Endodermal cell (in vitro differentiated cells): Measurements from ENCODE around the gene RPS6KA2. TPM values are rescaled to one million over a fixed set of nuclear protein-coding genes. Genes with fewer than 3 reads are reported as not detected.

Source experiments
- DNase-seq: peaks from one replicate; pipeline ENCODE4 v3.0.0-alpha.2; 2017
- H3K27ac ChIP-seq: 2 replicates; pipeline ENCODE4 v1.5.1; 2013; ENCODE audit warnings: mild to moderate bottlenecking, low read depth, low read length, moderate library complexity
- H3K27me3 ChIP-seq: 2 replicates; pipeline ENCODE4 v1.6.1; 2013; ENCODE audit warnings: mild to moderate bottlenecking, low read length, moderate library complexity; ENCODE audit not compliant: insufficient read depth, control insufficient read depth, poor library complexity, severe bottlenecking
- H3K36me3 ChIP-seq: 2 replicates; pipeline ENCODE4 v1.7.0; 2013; ENCODE audit warnings: mild to moderate bottlenecking, low read length, moderate library complexity; ENCODE audit not compliant: control insufficient read depth, insufficient read depth
- H3K4me1 ChIP-seq: one replicate; pipeline ENCODE4 v1.7.0; 2013; ENCODE audit warnings: low read length; ENCODE audit not compliant: control insufficient read depth, insufficient read depth
- H3K4me3 ChIP-seq: 2 replicates; pipeline ENCODE4 v1.5.1; 2013; ENCODE audit warnings: mild to moderate bottlenecking, low read length, moderate library complexity
- H3K9ac ChIP-seq: 2 replicates; pipeline ENCODE4 v1.6.1; 2013; ENCODE audit warnings: mild to moderate bottlenecking, low read length, moderate library complexity; ENCODE audit not compliant: poor library complexity, severe bottlenecking; ENCODE audit errors: extremely low read depth
- H3K9me3 ChIP-seq: 2 replicates; pipeline ENCODE4 v1.6.1; 2013; ENCODE audit warnings: mild to moderate bottlenecking, low read length, moderate library complexity; ENCODE audit not compliant: control insufficient read depth
- H3K27ac Mint-ChIP-seq: 2 replicates; pipeline ENCODE4 v1.8.0; 2020; ENCODE audit warnings: mixed read lengths
- H3K27me3 Mint-ChIP-seq: 2 replicates; pipeline ENCODE4 v1.8.0; 2021; ENCODE audit warnings: mild to moderate bottlenecking, mixed read lengths; ENCODE audit not compliant: insufficient read depth
- H3K36me3 Mint-ChIP-seq: 2 replicates; pipeline ENCODE4 v1.8.0; 2020; ENCODE audit warnings: low read depth, mixed read lengths
- H3K4me1 Mint-ChIP-seq: 2 replicates; pipeline ENCODE4 v1.8.0; 2020; ENCODE audit warnings: mixed read lengths
- H3K4me3 Mint-ChIP-seq: 2 replicates; pipeline ENCODE4 v1.8.0; 2020; ENCODE audit warnings: mild to moderate bottlenecking, moderate library complexity, mixed read lengths
- H3K9me3 Mint-ChIP-seq: 2 replicates; pipeline ENCODE4 v1.8.0; 2020; ENCODE audit warnings: mild to moderate bottlenecking, mixed read lengths
- CTCF ChIP-seq: fragments of 200-600 bp; sonication (generic); conservative IDR thresholded peaks from 2 replicates; pipeline ENCODE4 v1.5.0; 2021; ENCODE audit warnings: antibody characterized with exemption, mild to moderate bottlenecking
- WGBS, 2 experiments: methylation state at CpG; one replicate each; pipeline versions ENCODE4 v1.1.5 to v1.1.7; 2013; ENCODE audit warnings: missing lambda C conversion rate in 2 of 2, mixed read lengths in 1 of 2; ENCODE audit not compliant: insufficient coverage in 1 of 2, insufficient read length in 1 of 2; 5-methylcytosine and 5-hydroxymethylcytosine counted together
- total RNA-seq, 2 donors: library from RNA; stranded (reverse); fragmentation: NEBNext Ultra II Directional in 1 of 2; extraction: Animal tissue kit (Norgen Biotek cat#: 25700) in 1 of 2; gene quantifications; 2 replicates in 1 of 2; 3 replicates in 1 of 2; pipeline ENCODE4 v1.2.1, GENCODE V29; 2021

RPS6KA2 gene
- total RNA-seq, 2 donors from 2014 or later: 17.9 to 23.9 TPM

GRCh38 chr6:166655251-166655650 is 28.2 kb upstream of the RPS6KA2 start:
- WGBS, 2 experiments: 94 to 100% methylated on average over 5 to 6 of the region's 6 CpGs
- H3K9me3 Mint-ChIP-seq: no peaks in the 10 kb centered on the region
- Histone ChIP-seq H3K9ac (no peak overlapping the region), H3K27ac (no peak overlapping the region), H3K4me3 (no peak overlapping the region), H3K9me3 (no peaks in the 10 kb centered on the region), H3K36me3 (no peaks in the 10 kb centered on the region), H3K4me1 (peaks cover 7% of the 10 kb centered on the region), H3K27me3 (peaks cover 42% of the 10 kb centered on the region)
- no peak for TF ChIP-seq CTCF
- no peaks in the 10 kb centered on the region for H3K27me3 Mint-ChIP-seq
- no peak overlapping the region for H3K4me3 Mint-ChIP-seq
- peaks cover 5% of the 10 kb centered on the region for H3K4me1 Mint-ChIP-seq
- no peaks in the 10 kb centered on the region for H3K36me3 Mint-ChIP-seq
- DNase-seq: no peak
- no peak overlapping the region for H3K27ac Mint-ChIP-seq

GRCh38 chr6:166654573-166654972 is 27.5 kb upstream of the RPS6KA2 start:
- H3K9me3 ChIP-seq: no peaks in the 10 kb centered on the region
- H3K27me3 Mint-ChIP-seq: no peaks in the 10 kb centered on the region
- WGBS, 2 experiments: 86 to 100% methylated on average over 2 to 7 of the region's 7 CpGs
- H3K27me3 ChIP-seq: peaks cover 42% of the 10 kb centered on the region
- peaks cover 7% of the 10 kb centered on the region for H3K4me1 ChIP-seq
- H3K36me3 Mint-ChIP-seq: no peaks in the 10 kb centered on the region
- no peaks in the 10 kb centered on the region for H3K36me3 ChIP-seq
- H3K4me3 Mint-ChIP-seq: no peak overlapping the region
- DNase-seq: no peak
- peaks cover 5% of the 10 kb centered on the region for H3K4me1 Mint-ChIP-seq
- H3K9ac ChIP-seq: no peak overlapping the region
- TF ChIP-seq CTCF: no peak
- H3K4me3 ChIP-seq: no peak overlapping the region
- H3K27ac ChIP-seq: no peak overlapping the region
- no peak overlapping the region for H3K27ac Mint-ChIP-seq
- no peaks in the 10 kb centered on the region for H3K9me3 Mint-ChIP-seq

GRCh38 chr6:166653639-166653941 is 26.5 kb upstream of the RPS6KA2 start:
- no peak for DNase-seq

More at GRCh38 chr6:166653639-166653941, 26.5 kb upstream of the RPS6KA2 start:
- 93 to 96% methylated on average over 2 to 4 of the region's 4 CpGs for WGBS, 2 experiments
- Mint-ChIP-seq H3K27me3 (no peaks in the 10 kb centered on the region), H3K36me3 (no peaks in the 10 kb centered on the region), H3K27ac (no peak overlapping the region), H3K4me3 (no peak overlapping the region), H3K9me3 (no peaks in the 10 kb centered on the region), H3K4me1 (peaks cover 5% of the 10 kb centered on the region)
- Histone ChIP-seq H3K27ac (no peak overlapping the region), H3K9me3 (no peaks in the 10 kb centered on the region), H3K4me1 (peaks cover 7% of the 10 kb centered on the region), H3K36me3 (no peaks in the 10 kb centered on the region), H3K9ac (no peak overlapping the region), H3K27me3 (peaks cover 40% of the 10 kb centered on the region), H3K4me3 (no peak overlapping the region)
- TF ChIP-seq CTCF: no peak
